Naive B cell (primary cell): ENCODE results near the gene ADCY3. TPM values are rescaled to one million over a fixed set of nuclear protein-coding genes. Genes with fewer than 3 reads are reported as not detected.

Source experiments
- ATAC-seq, 2 donors: fragments of 150-1000 bp; cut with Tn5 transposase; 2 replicates each; pipeline ENCODE4 v1.10.0; 2021; ENCODE audit warnings: low read depth in 2 of 2, mild to moderate bottlenecking in 2 of 2, moderate library complexity in 2 of 2
- DNase-seq: peaks from one replicate; pipeline ENCODE4 v3.0.0; 2022
- H3K27ac Mint-ChIP-seq, 6 donors: one replicate each; pipeline ENCODE4 v1.8.0; 2020 to 2022; ENCODE audit warnings: mild to moderate bottlenecking in 6 of 6, mixed read lengths in 6 of 6, moderate library complexity in 5 of 6, inconsistent platforms in 2 of 6
- H3K27me3 Mint-ChIP-seq, 3 donors: one replicate each; pipeline ENCODE4 v1.8.0; 2021 to 2022; ENCODE audit warnings: mixed read lengths in 3 of 3, mild to moderate bottlenecking in 1 of 3
- H3K36me3 Mint-ChIP-seq, 2 donors: one replicate each; pipeline ENCODE4 v1.8.0; 2020 to 2022; ENCODE audit warnings: mixed read lengths in 2 of 2, inconsistent platforms in 1 of 2, mild to moderate bottlenecking in 1 of 2
- H3K4me1 Mint-ChIP-seq, 3 donors: one replicate each; pipeline ENCODE4 v1.8.0; 2020 to 2022; ENCODE audit warnings: mixed read lengths in 3 of 3, inconsistent platforms in 1 of 3, mild to moderate bottlenecking in 1 of 3, moderate library complexity in 1 of 3
- H3K4me3 Mint-ChIP-seq, 8 donors: one replicate each; pipeline ENCODE4 v1.8.0; 2020 to 2022; ENCODE audit warnings: mild to moderate bottlenecking in 8 of 8, mixed read lengths in 8 of 8, moderate library complexity in 8 of 8, inconsistent platforms in 2 of 8
- H3K9me3 Mint-ChIP-seq, 7 donors: one replicate each; pipeline ENCODE4 v1.8.0; 2020 to 2022; ENCODE audit warnings: mixed read lengths in 7 of 7, mild to moderate bottlenecking in 5 of 7, inconsistent platforms in 2 of 7, moderate library complexity in 1 of 7
- polyA plus RNA-seq, 6 donors: library from polyadenylated mRNA; unstranded; fragments of 300-500 nt; fragmentation: Illumina TruSeq; gene quantifications; one replicate each; pipeline ENCODE4 v1.2.3, GENCODE V29; 2021; ENCODE audit warnings: low read depth in 6 of 6

ADCY3 gene
- polyA plus RNA-seq, 6 donors from 2014 or later = 13.3 to 29.8 (median 20.7) TPM

DNA sequence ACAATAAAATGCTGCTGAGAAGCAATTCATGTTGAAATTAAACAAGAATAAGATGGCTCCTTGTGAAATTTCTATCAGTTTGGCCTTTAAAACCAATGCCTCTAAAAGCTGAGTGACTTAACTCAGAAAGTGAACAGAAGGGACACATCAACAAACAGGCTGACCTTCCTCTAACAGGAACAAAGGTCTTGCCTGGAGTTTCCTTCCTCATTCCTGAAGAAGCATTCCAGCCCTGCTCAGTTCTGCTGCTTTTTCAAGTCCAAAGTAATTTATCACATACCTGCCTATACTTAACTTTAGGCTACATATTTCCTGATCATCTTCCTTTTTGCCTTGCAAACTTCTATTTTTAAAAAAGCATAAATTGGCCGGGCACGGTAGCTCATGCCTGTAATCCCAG is 140.9 kb downstream of the ADCY3 start:
- Mint-ChIP-seq H3K4me3 (no peak overlapping the region), H3K9me3 (peaks cover 0 to 4% (median 0%) of the 10 kb centered on the region in 7 donors), H3K36me3 (peaks cover 3 to 9% of the 10 kb centered on the region in 2 donors), H3K4me1 (no peaks in the 10 kb centered on the region), H3K27me3 (peaks cover 47 to 60% (median 48%) of the 10 kb centered on the region in 3 donors), H3K27ac (no peak overlapping the region)
- ATAC-seq = no peak
- DNase-seq = no peak

DNA sequence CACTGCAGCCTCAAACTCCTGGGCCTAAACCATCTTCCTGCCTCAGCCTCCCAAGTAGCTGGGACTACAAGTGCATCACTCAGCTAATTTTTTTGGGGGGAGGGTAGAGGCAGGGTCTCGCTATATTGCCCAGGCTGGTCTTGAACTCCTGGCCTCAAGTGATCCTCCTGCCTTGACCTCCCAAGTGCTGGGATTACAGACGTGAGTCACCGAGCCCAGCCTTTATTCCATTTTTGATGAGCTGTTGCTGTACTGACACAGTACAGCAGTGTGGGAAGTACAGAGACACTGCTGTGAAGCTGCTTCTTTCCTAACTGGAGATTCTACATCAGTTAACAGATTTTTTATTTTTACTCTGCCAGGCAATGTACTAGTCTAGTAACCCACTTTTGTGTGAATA is 145.7 kb downstream of the ADCY3 start:
- Mint-ChIP-seq H3K27ac (no peak overlapping the region), H3K36me3 (peaks cover 7 to 11% of the 10 kb centered on the region in 2 donors), H3K4me1 (no peaks in the 10 kb centered on the region), H3K9me3 (no peaks in the 10 kb centered on the region), H3K4me3 (no peak overlapping the region), H3K27me3 (peaks cover 17 to 27% (median 19%) of the 10 kb centered on the region in 3 donors)
- DNase-seq (no peak), ATAC-seq (no peak)

DNA sequence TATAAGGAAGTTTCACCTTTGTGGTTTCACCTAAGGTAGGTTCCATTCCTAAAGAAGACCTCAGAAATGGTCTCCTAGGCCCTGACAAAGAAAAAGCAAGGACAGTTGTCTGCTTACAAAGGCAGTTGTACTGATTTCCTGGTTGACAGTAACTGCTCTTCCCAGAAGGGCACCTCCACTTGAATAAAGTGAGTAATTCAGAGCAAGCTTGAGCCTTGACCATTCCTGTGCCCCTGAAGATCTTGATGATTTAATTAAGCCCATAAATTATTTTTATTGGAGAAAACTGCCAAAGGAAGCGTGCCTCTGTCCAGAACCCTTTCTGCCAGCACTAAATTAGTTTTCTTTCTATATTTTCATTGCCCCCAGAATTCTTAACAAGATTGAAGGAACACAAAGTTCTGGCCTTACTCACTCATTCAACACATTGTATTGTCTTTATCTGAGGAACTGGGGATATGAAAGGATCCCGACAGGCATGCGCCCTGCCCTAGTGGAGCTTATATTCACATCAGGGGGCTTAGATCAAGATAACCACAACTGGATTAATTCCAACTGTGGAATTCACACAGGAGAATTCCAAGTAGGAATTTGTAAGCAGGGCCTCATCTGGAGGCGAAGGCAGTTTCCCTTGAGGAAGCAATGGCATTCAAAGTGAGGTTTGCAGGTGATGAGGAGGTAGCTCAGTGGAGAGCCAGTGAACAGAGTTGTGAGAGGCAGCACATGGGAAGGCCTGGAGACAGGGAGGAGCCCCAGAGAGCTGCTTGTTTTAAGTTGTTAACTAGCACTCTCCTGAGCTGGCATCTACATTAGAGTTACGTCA is 148.1 kb downstream of the ADCY3 start:
- no peaks in the 10 kb centered on the region for H3K9me3 Mint-ChIP-seq
- H3K36me3 Mint-ChIP-seq = peaks cover 15% of the 10 kb centered on the region in 2 donors
- H3K4me3 Mint-ChIP-seq = no peak overlapping the region
- no peaks in the 10 kb centered on the region for H3K4me1 Mint-ChIP-seq
- DNase-seq = no peak
- no peak overlapping the region for H3K27ac Mint-ChIP-seq
- peaks cover 6 to 15% (median 8%) of the 10 kb centered on the region in 3 donors for H3K27me3 Mint-ChIP-seq
- ATAC-seq = no peak

DNA sequence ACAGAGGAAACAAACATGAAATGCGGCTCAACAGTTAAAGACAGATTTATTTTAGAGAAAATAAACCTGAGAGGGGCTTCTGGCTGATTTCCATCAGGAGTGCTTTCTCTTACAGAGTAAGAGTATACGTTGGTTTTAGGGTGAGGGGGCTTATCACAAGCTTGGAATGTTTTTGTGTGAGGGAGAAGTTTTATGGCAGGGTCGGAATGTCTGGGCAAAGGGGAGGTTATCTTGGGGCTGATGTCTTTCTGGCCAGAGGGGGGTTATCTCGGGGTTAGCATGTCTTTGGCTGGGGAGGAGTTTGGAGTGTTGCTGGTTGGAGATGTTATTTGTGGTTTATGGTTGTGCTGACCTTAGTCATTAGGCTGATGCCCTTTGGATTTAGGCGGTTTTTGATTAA is 149.0 kb downstream of the ADCY3 start:
- Mint-ChIP-seq H3K4me3 (no peak overlapping the region), H3K36me3 (peaks cover 15 to 24% of the 10 kb centered on the region in 2 donors), H3K4me1 (no peaks in the 10 kb centered on the region), H3K27me3 (peaks cover 0 to 6% (median 0%) of the 10 kb centered on the region in 3 donors), H3K9me3 (no peaks in the 10 kb centered on the region), H3K27ac (peak overlapping the region in 1 of 6 donors; percentile 0)
- ATAC-seq (no peak), DNase-seq (no peak)

Other genes with a start within 250 kb of the ADCY3 start
- gene PTRHD1, start 126.8 kb downstream of the ADCY3 start, polyA plus RNA-seq = 10 to 100 TPM; 41.3 to 75.9 (median 49.2) TPM
- gene CENPO, start 126.8 kb downstream of the ADCY3 start, polyA plus RNA-seq = 1 to 10 TPM in 4 of 6 donors, under 1 TPM in 2; 0.56 to 4.5 (median 2.0) TPM
- gene DNAJC27, start 51.7 kb upstream of the ADCY3 start, polyA plus RNA-seq = 1 to 10 TPM in 5 of 6 donors, not detected in 1; 5.0 to 8.0 (median 5.3) TPM
- under 1 TPM in 2 of 6 donors, not detected in 4; 0.10 to 0.16 TPM for gene EFR3B, start 121.8 kb upstream of the ADCY3 start, polyA plus RNA-seq
- gene POMC, start 248.3 kb upstream of the ADCY3 start, polyA plus RNA-seq = 10 to 100 TPM in 2 of 6 donors, 1 to 10 TPM in 4; 5.6 to 14.6 (median 7.5) TPM